Subcutaneous abdominal adipose tissue (tissue), 5 donors: ENCODE results near the gene ISG15.

Experiments used
- H3K27ac ChIP-seq: one replicate; pipeline ENCODE4 v1.7.0; 2013; ENCODE audit warnings: low read depth, mild to moderate bottlenecking, inconsistent platforms, low read length, moderate library complexity
- H3K27me3 ChIP-seq, 5 donors: one replicate each; pipeline ENCODE4 v1.7.0; 2013; ENCODE audit warnings: low read length in 5 of 5, inconsistent platforms in 1 of 5; ENCODE audit not compliant: control insufficient read depth in 5 of 5, insufficient read depth in 4 of 5
- H3K36me3 ChIP-seq, 5 donors: one replicate each; pipeline ENCODE4 v1.7.0; 2013; ENCODE audit warnings: low read length in 5 of 5; ENCODE audit not compliant: control insufficient read depth in 5 of 5, insufficient read depth in 5 of 5
- H3K4me1 ChIP-seq, 5 donors: one replicate each; pipeline ENCODE4 v1.7.0; 2013; ENCODE audit warnings: low read length in 5 of 5, mild to moderate bottlenecking in 3 of 5, moderate library complexity in 1 of 5; ENCODE audit not compliant: control insufficient read depth in 5 of 5, insufficient read depth in 5 of 5
- H3K4me3 ChIP-seq, 5 donors: one replicate each; pipeline ENCODE4 v1.7.0; 2013; ENCODE audit warnings: low read length in 5 of 5, low read depth in 1 of 5
- H3K9ac ChIP-seq, 5 donors: one replicate each; pipeline ENCODE4 v1.7.0; 2013; ENCODE audit warnings: low read length in 5 of 5, mild to moderate bottlenecking in 4 of 5, moderate library complexity in 3 of 5
- H3K9me3 ChIP-seq, 5 donors: one replicate each; pipeline ENCODE4 v1.7.0; 2013; ENCODE audit warnings: low read length in 5 of 5; ENCODE audit not compliant: control insufficient read depth in 5 of 5
- donor health status: healthy.
- donor health status: healthy.
- donor health status: healthy.
- donor health status: healthy.
- donor health status: healthy.

The ISG15 gene

DNA sequence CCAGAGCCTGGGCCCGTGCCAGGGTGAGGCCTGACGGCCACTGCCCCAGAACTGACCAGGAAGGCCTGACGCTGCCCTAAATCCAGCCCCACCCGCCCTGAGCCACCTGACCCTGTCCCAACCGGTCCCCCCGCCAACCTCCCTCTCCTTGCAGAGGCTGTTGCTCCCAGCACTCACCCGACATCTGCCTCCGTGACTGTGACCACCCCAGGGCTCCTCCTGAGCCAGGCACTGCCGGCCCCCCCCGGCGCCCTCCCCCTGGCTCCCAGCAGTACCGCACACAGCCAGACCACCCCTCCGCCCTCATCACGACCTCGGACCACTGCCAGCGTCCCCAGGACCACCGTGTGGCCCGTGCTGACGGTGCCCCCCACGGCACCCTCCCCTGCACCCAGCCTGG is 32.9 kb downstream of the ISG15 start:
- H3K4me1 ChIP-seq, result no peaks in the 10 kb centered on the region
- no peak overlapping the region for H3K4me3 ChIP-seq
- H3K9ac ChIP-seq, result no peak overlapping the region
- peaks cover 0 to 38% (median 10%) of the 10 kb centered on the region in 5 donors for H3K36me3 ChIP-seq
- no peak overlapping the region for H3K27ac ChIP-seq
- no peaks in the 10 kb centered on the region for H3K27me3 ChIP-seq
- no peaks in the 10 kb centered on the region for H3K9me3 ChIP-seq

DNA sequence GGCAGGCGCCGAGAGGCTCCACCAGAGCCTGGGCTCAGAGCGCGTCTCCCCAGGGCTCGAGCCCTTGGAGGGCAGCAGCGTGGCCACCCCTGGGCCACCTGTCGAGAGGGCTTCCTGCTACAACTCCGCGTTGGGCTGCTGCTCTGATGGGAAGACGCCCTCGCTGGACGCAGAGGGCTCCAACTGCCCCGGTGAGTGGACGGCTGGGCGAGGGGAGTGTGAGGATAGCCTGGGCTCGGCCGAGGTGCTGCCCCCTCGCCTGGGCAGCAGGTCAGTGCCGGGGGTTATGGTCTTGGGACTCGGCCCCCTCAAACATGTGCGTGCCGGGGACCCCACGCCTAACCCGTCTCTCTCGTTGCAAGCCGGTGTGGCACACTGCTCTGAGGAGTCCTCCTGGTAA is 33.5 kb downstream of the ISG15 start:
- H3K9ac ChIP-seq, result no peak overlapping the region
- H3K4me3 ChIP-seq, result no peak overlapping the region
- no peaks in the 10 kb centered on the region for H3K4me1 ChIP-seq
- H3K9me3 ChIP-seq, result no peaks in the 10 kb centered on the region
- peaks cover 0 to 43% (median 10%) of the 10 kb centered on the region in 5 donors for H3K36me3 ChIP-seq
- no peaks in the 10 kb centered on the region for H3K27me3 ChIP-seq
- no peak overlapping the region for H3K27ac ChIP-seq

- peaks cover 0 to 45% (median 10%) of the 10 kb centered on the region in 5 donors for H3K36me3 ChIP-seq
- no peak overlapping the region for H3K4me3 ChIP-seq
- H3K9ac ChIP-seq, result no peak overlapping the region
- no peaks in the 10 kb centered on the region for H3K4me1 ChIP-seq
- H3K27me3 ChIP-seq, result no peaks in the 10 kb centered on the region
- no peak overlapping the region for H3K27ac ChIP-seq
- no peaks in the 10 kb centered on the region for H3K9me3 ChIP-seq
Measured at GRCh38 chr1:1047407-1047806, 34.1 kb downstream of the ISG15 start.

GRCh38 chr1:1047963-1048362 is 34.7 kb downstream of the ISG15 start:
- Histone ChIP-seq H3K36me3 (peaks cover 0 to 45% (median 10%) of the 10 kb centered on the region in 5 donors), H3K27ac (no peak overlapping the region), H3K27me3 (no peaks in the 10 kb centered on the region), H3K9ac (no peak overlapping the region), H3K4me3 (no peak overlapping the region), H3K4me1 (no peaks in the 10 kb centered on the region), H3K9me3 (no peaks in the 10 kb centered on the region)

DNA sequence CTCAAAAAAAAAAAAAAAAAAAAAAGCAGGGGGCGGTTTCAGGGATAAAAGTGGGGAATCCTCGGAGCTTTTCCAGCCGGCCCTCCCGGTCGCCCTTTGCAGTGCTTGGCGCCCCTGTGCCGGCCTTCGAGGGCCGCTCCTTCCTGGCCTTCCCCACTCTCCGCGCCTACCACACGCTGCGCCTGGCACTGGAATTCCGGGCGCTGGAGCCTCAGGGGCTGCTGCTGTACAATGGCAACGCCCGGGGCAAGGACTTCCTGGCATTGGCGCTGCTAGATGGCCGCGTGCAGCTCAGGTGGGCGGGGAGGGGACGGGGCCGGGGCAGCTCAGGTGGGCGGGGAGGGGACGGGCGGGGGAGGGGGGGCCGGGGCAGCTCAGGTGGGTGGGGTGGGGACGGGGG is 35.5 kb downstream of the ISG15 start:
- Histone ChIP-seq H3K27me3 (no peaks in the 10 kb centered on the region), H3K9ac (no peak overlapping the region), H3K36me3 (peaks cover 0 to 50% (median 10%) of the 10 kb centered on the region in 5 donors), H3K9me3 (no peaks in the 10 kb centered on the region), H3K4me1 (no peaks in the 10 kb centered on the region), H3K4me3 (no peak overlapping the region), H3K27ac (no peak overlapping the region)

DNA sequence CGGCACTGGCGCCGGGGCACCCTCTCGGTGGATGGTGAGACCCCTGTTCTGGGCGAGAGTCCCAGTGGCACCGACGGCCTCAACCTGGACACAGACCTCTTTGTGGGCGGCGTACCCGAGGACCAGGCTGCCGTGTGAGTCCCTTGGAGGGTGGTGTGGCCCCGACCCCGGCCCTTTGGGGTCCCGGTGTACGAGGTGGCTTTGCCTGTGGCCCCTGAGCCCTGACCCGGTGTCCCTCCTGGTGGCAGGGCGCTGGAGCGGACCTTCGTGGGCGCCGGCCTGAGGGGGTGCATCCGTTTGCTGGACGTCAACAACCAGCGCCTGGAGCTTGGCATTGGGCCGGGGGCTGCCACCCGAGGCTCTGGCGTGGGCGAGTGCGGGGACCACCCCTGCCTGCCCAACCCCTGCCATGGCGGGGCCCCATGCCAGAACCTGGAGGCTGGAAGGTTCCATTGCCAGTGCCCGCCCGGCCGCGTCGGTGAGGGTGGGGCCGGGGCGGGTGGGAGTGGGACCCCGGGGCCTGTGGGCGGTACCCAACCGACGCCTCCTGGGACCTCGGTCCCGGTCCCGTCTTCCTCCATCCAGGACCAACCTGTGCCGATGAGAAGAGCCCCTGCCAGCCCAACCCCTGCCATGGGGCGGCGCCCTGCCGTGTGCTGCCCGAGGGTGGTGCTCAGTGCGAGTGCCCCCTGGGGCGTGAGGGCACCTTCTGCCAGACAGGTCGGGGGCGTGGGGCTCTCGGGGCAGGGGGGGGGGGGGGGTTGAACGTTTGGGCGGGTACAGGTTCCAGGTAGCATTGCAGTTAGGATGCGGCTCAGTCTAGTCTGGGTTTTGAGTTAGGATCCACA is 36.2 kb downstream of the ISG15 start:
- no peak overlapping the region for H3K9ac ChIP-seq
- H3K9me3 ChIP-seq, result no peaks in the 10 kb centered on the region
- H3K4me3 ChIP-seq, result no peak overlapping the region
- no peaks in the 10 kb centered on the region for H3K27me3 ChIP-seq
- no peak overlapping the region for H3K27ac ChIP-seq
- peaks cover 0 to 48% (median 10%) of the 10 kb centered on the region in 5 donors for H3K36me3 ChIP-seq
- no peaks in the 10 kb centered on the region for H3K4me1 ChIP-seq

DNA sequence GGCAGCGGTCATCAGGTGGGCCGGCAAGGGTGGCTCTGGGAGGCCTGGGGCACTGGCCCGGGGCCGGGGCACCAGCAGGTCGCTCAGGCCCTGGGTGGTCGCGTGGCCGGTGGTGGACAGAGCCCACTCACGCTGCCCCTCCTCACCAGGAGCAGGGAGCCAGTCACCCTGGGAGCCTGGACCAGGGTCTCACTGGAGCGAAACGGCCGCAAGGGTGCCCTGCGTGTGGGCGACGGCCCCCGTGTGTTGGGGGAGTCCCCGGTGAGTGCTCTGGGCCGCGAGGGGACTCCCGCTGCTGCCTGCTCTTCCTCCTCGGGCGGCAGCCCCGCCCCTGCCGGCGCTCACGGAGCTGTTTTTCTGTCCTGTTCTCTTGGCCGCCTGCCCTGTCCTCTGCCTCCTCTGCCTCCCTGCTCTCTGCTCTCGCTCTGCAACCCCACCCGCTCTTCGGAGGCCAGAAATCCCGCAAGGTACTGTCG is 37.3 kb downstream of the ISG15 start:
- H3K36me3 ChIP-seq, result peaks cover 0 to 44% (median 6%) of the 10 kb centered on the region in 5 donors
- H3K9me3 ChIP-seq, result no peaks in the 10 kb centered on the region
- H3K27me3 ChIP-seq, result peaks cover 0 to 2% (median 0%) of the 10 kb centered on the region in 5 donors
- H3K4me3 ChIP-seq, result no peak overlapping the region
- no peaks in the 10 kb centered on the region for H3K4me1 ChIP-seq
- H3K9ac ChIP-seq, result no peak overlapping the region
- H3K27ac ChIP-seq, result no peak overlapping the region

GRCh38 chr1:1051127-1051810 is 38.0 kb downstream of the ISG15 start:
- no peaks in the 10 kb centered on the region for H3K4me1 ChIP-seq
- no peak overlapping the region for H3K4me3 ChIP-seq
- H3K36me3 ChIP-seq, result peaks cover 0 to 38% (median 6%) of the 10 kb centered on the region in 5 donors
- H3K9me3 ChIP-seq, result no peaks in the 10 kb centered on the region
- H3K27me3 ChIP-seq, result peaks cover 0 to 5% (median under 1%) of the 10 kb centered on the region in 5 donors
- no peak overlapping the region for H3K9ac ChIP-seq
- H3K27ac ChIP-seq, result no peak overlapping the region

DNA sequence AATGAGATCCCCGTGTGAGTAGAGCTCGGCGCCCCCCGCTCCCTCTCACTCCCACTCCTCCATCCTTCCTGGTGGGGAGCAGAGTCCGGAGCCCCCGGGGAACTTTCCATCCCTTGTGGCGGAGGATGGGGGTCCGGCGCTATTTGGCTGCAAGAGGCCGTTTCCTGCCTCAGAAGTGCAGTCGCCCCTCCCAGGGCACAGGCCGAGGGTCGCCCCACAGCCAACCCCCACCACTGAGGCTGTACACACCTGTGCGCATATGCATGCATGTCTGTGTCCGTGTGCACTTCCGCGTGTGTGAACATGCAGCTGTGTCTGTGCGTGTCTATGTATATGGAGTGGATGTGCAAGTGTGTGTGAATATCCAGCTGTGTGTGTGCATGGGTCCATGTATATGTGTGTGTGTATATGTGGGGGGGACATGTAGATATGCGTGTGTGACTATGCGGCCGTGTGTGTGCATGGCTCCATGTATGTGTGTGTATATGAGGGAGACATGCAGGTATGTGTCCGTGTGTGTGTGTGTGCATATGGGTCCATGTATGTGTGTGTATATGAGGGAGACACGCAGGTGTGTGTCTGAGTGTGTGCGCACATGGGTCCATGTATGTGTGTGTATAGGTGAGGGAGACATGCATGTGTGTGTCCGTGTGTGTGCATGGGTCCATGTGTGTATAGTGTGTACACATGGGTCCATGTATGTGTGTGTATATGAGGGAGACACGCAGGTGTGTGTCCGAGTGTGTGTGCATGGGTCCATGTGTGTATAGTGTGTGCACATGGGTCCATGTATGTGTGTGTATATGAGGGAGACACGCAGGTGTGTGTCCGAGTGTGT is 38.9 kb downstream of the ISG15 start:
- Histone ChIP-seq H3K27ac (no peak overlapping the region), H3K4me1 (no peaks in the 10 kb centered on the region), H3K4me3 (no peak overlapping the region), H3K9ac (no peak overlapping the region), H3K36me3 (peaks cover 0 to 33% (median 2%) of the 10 kb centered on the region in 5 donors), H3K9me3 (no peaks in the 10 kb centered on the region), H3K27me3 (peaks cover 0 to 12% (median 8%) of the 10 kb centered on the region in 5 donors)
